ENCODE measurements around the gene TOX2. TPM values are rescaled to one million over a fixed set of nuclear protein-coding genes. Genes with fewer than 3 reads are reported as not detected.

Gene TOX2
- total and polyA plus RNA-seq, 2 of the 8 experiments (the other 6 are each of a cell fraction or from before 2014, with no cell fraction given): 1.8 to 3.4 TPM

DNA sequence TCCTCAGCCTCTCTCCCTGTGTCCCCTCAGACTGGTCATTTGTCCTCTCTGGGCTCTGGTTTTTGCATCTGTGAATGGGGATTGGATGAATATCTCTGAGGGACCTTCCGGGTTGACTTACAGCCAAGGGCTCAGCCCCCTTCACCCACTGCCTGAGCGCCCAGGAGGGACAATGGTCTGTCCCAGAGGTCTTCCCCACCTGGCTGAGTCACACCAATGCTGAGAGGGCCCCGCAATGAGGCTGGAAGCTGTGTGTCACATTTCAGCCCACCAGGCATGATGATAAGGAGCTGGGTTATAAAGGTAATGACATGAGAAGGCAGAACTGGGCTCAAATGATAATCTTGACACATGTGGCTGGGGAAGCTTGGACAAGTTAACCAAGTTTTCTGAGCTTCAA is 70.5 kb downstream of the TOX2 start:
- Histone ChIP-seq H3K79me1 (ENCODE audit: low read depth, low read length) (no peaks in the 10 kb centered on the region), H3K27ac (ENCODE audit: low read depth, low read length) (no peak overlapping the region), H4K20me1 (replicated peaks in 1 of 2; ENCODE audit: control insufficient read depth in 1 of 2, insufficient read depth in 2 of 2, low read length in 2 of 2) (no peaks in the 10 kb centered on the region), H4K91ac (replicated peaks; ENCODE audit: insufficient read length, low read length) (no peak overlapping the region), H2AFZ (ENCODE audit: low read length) (no peak overlapping the region), H3K4me3 (ENCODE audit: extremely low read depth in 1 of 4, insufficient read depth in 2 of 4, low read depth in 3 of 4, low read length in 4 of 4) (no peak overlapping the region), H3K23me2 (ENCODE audit: low read depth, low read length) (no peaks in the 10 kb centered on the region), H3K14ac (ENCODE audit: insufficient read length) (no peak overlapping the region), H3K9ac (replicated peaks in 1 of 4; ENCODE audit: extremely low read depth in 1 of 4, low read depth in 3 of 4, low read length in 3 of 4) (no peak overlapping the region), H2BK20ac (ENCODE audit: low read length) (no peak overlapping the region), H3K4me1 (replicated peaks in 1 of 4; ENCODE audit: control insufficient read depth in 3 of 4, insufficient read depth in 4 of 4, low read length in 3 of 4) (no peaks in the 10 kb centered on the region), H3K4ac (replicated peaks; ENCODE audit: insufficient read length, low read depth, low read length) (no peak overlapping the region), H3K36me3 (ENCODE audit: control insufficient read depth in 2 of 4, insufficient read depth in 4 of 4, low read length in 3 of 4) (no peaks in the 10 kb centered on the region), H2AK5ac (ENCODE audit: low read depth, low read length) (no peak overlapping the region), H2BK12ac (ENCODE audit: low read depth, low read length) (no peak overlapping the region), H3K56ac (replicated peaks; ENCODE audit: insufficient read length, low read depth, low read length) (no peak overlapping the region), H2BK5ac (ENCODE audit: low read depth, low read length) (no peak overlapping the region), H3K4me2 (ENCODE audit: insufficient read depth in 1 of 2, low read depth in 2 of 2, low read length in 2 of 2) (no peak overlapping the region), H3K79me2 (ENCODE audit: control insufficient read depth in 1 of 2, insufficient read depth in 2 of 2, low read length in 2 of 2) (no peaks in the 10 kb centered on the region), H4K8ac (ENCODE audit: extremely low read depth, insufficient read depth, low read length) (no peak overlapping the region), H3K9me3 (ENCODE audit: insufficient read depth in 2 of 2, low read depth in 1 of 2, low read length in 1 of 2) (no peaks in the 10 kb centered on the region), H4K5ac (ENCODE audit: insufficient read length, low read depth, low read length) (no peak overlapping the region), H3K23ac (ENCODE audit: insufficient read length) (no peak overlapping the region), H2BK120ac (replicated peaks; ENCODE audit: low read depth, low read length) (no peak overlapping the region), H3K18ac (ENCODE audit: extremely low read depth, low read length) (no peak overlapping the region), H3K27me3 (replicated peaks in 1 of 4; ENCODE audit: control insufficient read depth in 3 of 4, extremely low read depth in 1 of 4, insufficient read depth in 3 of 4, low read length in 3 of 4) (no peaks in the 10 kb centered on the region), H2BK15ac (ENCODE audit: low read length) (no peak overlapping the region; the same call in 1 of the 2 replicates)
- FAIRE-seq (no peak), DNase-seq (ENCODE audit: low read depth in 1 of 2, low spot score in 2 of 2) (no peak)
- CTCF ChIA-PET (ENCODE audit: partially characterized antibody): interaction anchor here (0.6 to 5.1 kb wide), 4 partner anchors 8 to 25 kb away, joined by 3 to 32 read pairs (median 8); no protein-coding TSS in a partner anchor
- 86% methylated on average over 3 of the region's 3 CpGs; no CpG with 5 or more reads in 1 of the 2 experiments for WGBS, 2 experiments (ENCODE audit: extremely low coverage in 1 of 2, insufficient coverage in 1 of 2, insufficient read length in 1 of 2, insufficient replicate concordance in 2 of 2, low coverage in 1 of 2, low lambda C conversion rate in 2 of 2, missing lambda C conversion rate in 1 of 2)
- no peak for TF ChIP-seq TCF12 (IDR thresholded peaks at IDR 0.05; ENCODE audit: low read depth, low read length)
- TF ChIP-seq EP300 (IDR thresholded peaks at IDR 0.05; ENCODE audit: borderline replicate concordance in 1 of 2, low read depth in 2 of 2, low read length in 2 of 2): no peak
- POLR2A ChIA-PET (ENCODE audit: partially characterized antibody): no interaction called here

Data from H1 (cell line).